ENCODE data around the gene EGR4.

GRCh38 chr2:73263540-73264331 lies 29.6 kb downstream of the EGR4 start:
- TF ChIP-seq, protein P1, sequence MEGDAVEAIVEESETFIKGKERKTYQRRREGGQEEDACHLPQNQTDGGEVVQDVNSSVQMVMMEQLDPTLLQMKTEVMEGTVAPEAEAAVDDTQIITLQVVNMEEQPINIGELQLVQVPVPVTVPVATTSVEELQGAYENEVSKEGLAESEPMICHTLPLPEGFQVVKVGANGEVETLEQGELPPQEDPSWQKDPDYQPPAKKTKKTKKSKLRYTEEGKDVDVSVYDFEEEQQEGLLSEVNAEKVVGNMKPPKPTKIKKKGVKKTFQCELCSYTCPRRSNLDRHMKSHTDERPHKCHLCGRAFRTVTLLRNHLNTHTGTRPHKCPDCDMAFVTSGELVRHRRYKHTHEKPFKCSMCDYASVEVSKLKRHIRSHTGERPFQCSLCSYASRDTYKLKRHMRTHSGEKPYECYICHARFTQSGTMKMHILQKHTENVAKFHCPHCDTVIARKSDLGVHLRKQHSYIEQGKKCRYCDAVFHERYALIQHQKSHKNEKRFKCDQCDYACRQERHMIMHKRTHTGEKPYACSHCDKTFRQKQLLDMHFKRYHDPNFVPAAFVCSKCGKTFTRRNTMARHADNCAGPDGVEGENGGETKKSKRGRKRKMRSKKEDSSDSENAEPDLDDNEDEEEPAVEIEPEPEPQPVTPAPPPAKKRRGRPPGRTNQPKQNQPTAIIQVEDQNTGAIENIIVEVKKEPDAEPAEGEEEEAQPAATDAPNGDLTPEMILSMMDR (IDR thresholded peaks at IDR 0.05 in 8 of 11, conservative IDR thresholded peaks at IDR 0.05 in 3 of 11), result no peak
- TF ChIP-seq POLR2AphosphoS5 (IDR thresholded peaks at IDR 0.05) (no peak), POLR2A (IDR thresholded peaks at IDR 0.05) (no peak)
